Measurements from ENCODE around the gene BLVRB. TPM values are rescaled to one million over a fixed set of nuclear protein-coding genes. Genes with fewer than 3 reads are reported as not detected.

BLVRB gene
- total and polyA plus RNA-seq, 10 of the 15 experiments (the other 5 are each of a cell fraction or from before 2014, with no cell fraction given), result 6.3 to 53.3 (median 27.8) TPM

DNA sequence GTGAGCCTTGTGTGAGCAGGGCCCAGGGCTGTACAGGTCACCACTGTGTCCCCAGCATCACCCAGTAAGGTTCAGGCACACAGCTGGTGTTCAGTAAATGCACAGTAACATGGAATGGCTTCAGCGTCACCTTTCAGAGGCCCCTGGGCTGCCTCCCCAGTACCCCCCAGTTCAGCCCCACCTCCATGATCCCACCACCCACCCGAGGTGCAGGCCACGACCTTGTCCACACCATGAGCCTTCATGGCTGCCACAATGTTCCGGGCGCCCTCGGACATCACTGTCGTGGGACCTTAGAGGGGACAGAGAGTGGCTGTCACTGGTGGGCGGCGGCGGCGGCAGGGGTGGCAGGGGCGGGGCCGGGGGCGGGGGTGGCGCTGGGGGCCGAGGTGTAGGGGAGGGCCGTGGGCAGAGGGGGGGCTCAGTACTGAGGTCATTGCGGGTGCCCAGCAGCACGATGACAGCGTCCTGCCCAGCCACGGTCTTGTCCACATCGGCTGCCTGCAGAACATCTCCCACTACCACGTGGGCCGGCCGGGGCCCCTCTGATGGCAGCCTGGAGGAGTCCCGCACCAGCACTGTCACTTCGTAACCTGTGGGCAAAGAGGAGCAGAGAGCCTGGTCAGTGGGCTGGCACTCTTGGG is 7.5 kb downstream of the BLVRB start:
- no peak overlapping the region for H3K4me3 ChIP-seq
- no peak overlapping the region for H2AFZ ChIP-seq (ENCODE audit: control insufficient read depth, low read depth, low read length)
- ATAC-seq, result no peak
- no peaks in the 10 kb centered on the region for H4K20me1 ChIP-seq (ENCODE audit: control insufficient read depth, insufficient read depth)
- H3K9ac ChIP-seq (ENCODE audit: control insufficient read depth, insufficient read depth, low read length), result no peak overlapping the region
- H3K27me3 ChIP-seq (replicated peaks in 1 of 2; ENCODE audit: control insufficient read depth in 2 of 2, insufficient read depth in 2 of 2, low read length in 1 of 2), result no peaks in the 10 kb centered on the region
- in situ Hi-C loops (cut with MboI) (no loop called here), intact Hi-C loops (cut with micrococcal nuclease; ENCODE audit: unreplicated experiment) (no loop called here)
- no peak for FAIRE-seq
- no peak for DNase-seq (ENCODE audit: low read depth, low spot score)
- H3K4me2 ChIP-seq (ENCODE audit: control insufficient read depth, insufficient read depth), result no peak overlapping the region
- ChIA-PET POLR2A (interaction anchor here (2.1 kb wide), 1 partner anchor 8 kb away, joined by 10 read pairs; the partner anchor contains the start of gene BLVRB), SMC1A (ENCODE audit: uncharacterized antibody, unreplicated experiment) (no interaction called here), CTCF (interaction anchor here (2.2 kb wide), 1 partner anchor 153 kb away, joined by 7 read pairs; no protein-coding TSS in a partner anchor), RAD21 (ENCODE audit: unreplicated experiment) (interaction anchor here (1.1 kb wide), 1 partner anchor 153 kb away, joined by 3 read pairs; no protein-coding TSS in a partner anchor)
- no peaks in the 10 kb centered on the region for H3K9me3 ChIP-seq (replicated peaks; ENCODE audit: control insufficient read depth, insufficient read depth, low read length)
- H3K36me3 ChIP-seq (ENCODE audit: control insufficient read depth in 2 of 2, insufficient read depth in 2 of 2, low read length in 1 of 2), result no peaks in the 10 kb centered on the region
- no TSS peak for BruUV-seq (replicated peaks)
- H3K79me2 ChIP-seq (ENCODE audit: control insufficient read depth, insufficient read depth, low read length), result no peaks in the 10 kb centered on the region
- no peak overlapping the region for H3K27ac ChIP-seq (ENCODE audit: control insufficient read depth, insufficient read depth)
- peaks cover 14% of the 10 kb centered on the region for H3K4me1 ChIP-seq (ENCODE audit: control insufficient read depth, insufficient read depth, low read length)
- 89% methylated on average over 25 of the region's 27 CpGs for WGBS (ENCODE audit: insufficient coverage, insufficient replicate concordance, low lambda C conversion rate, missing lambda C conversion rate)
- TF ChIP-seq EZH2 (IDR thresholded peaks at IDR 0.05; ENCODE audit: borderline replicate concordance, control insufficient read depth, low read depth, low read length), result no peak
- TF ChIP-seq TCF3 (IDR thresholded peaks at IDR 0.05; ENCODE audit: borderline replicate concordance, insufficient read depth, low read depth, low read length), result no peak
- no peak for TF ChIP-seq MYC (IDR thresholded peaks at IDR 0.05; ENCODE audit: insufficient read depth, insufficient read length, insufficient replicate concordance, low read length, severe bottlenecking)
- TF ChIP-seq, protein P1, sequence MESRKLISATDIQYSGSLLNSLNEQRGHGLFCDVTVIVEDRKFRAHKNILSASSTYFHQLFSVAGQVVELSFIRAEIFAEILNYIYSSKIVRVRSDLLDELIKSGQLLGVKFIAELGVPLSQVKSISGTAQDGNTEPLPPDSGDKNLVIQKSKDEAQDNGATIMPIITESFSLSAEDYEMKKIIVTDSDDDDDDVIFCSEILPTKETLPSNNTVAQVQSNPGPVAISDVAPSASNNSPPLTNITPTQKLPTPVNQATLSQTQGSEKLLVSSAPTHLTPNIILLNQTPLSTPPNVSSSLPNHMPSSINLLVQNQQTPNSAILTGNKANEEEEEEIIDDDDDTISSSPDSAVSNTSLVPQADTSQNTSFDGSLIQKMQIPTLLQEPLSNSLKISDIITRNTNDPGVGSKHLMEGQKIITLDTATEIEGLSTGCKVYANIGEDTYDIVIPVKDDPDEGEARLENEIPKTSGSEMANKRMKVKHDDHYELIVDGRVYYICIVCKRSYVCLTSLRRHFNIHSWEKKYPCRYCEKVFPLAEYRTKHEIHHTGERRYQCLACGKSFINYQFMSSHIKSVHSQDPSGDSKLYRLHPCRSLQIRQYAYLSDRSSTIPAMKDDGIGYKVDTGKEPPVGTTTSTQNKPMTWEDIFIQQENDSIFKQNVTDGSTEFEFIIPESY (IDR thresholded peaks at IDR 0.05), result no peak
- no peak for TF ChIP-seq ETV6 (conservative IDR thresholded peaks at IDR 0.05 in 1 of 2, IDR thresholded peaks at IDR 0.05 in 1 of 2; ENCODE audit: borderline replicate concordance in 1 of 2, low read depth in 1 of 2)
- TF ChIP-seq, protein P2, sequence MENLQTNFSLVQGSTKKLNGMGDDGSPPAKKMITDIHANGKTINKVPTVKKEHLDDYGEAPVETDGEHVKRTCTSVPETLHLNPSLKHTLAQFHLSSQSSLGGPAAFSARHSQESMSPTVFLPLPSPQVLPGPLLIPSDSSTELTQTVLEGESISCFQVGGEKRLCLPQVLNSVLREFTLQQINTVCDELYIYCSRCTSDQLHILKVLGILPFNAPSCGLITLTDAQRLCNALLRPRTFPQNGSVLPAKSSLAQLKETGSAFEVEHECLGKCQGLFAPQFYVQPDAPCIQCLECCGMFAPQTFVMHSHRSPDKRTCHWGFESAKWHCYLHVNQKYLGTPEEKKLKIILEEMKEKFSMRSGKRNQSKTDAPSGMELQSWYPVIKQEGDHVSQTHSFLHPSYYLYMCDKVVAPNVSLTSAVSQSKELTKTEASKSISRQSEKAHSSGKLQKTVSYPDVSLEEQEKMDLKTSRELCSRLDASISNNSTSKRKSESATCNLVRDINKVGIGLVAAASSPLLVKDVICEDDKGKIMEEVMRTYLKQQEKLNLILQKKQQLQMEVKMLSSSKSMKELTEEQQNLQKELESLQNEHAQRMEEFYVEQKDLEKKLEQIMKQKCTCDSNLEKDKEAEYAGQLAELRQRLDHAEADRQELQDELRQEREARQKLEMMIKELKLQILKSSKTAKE (IDR thresholded peaks at IDR 0.05; ENCODE audit: low read depth, poor library complexity, severe bottlenecking), result no peak
- no peak for TF ChIP-seq LARP7 (IDR thresholded peaks at IDR 0.05)
- TF ChIP-seq BMI1 (IDR thresholded peaks at IDR 0.05; ENCODE audit: borderline replicate concordance), result no peak
- TF ChIP-seq SREBF1 (IDR thresholded peaks at IDR 0.05; ENCODE audit: low read length), result no peak
- TF ChIP-seq, protein P3, sequence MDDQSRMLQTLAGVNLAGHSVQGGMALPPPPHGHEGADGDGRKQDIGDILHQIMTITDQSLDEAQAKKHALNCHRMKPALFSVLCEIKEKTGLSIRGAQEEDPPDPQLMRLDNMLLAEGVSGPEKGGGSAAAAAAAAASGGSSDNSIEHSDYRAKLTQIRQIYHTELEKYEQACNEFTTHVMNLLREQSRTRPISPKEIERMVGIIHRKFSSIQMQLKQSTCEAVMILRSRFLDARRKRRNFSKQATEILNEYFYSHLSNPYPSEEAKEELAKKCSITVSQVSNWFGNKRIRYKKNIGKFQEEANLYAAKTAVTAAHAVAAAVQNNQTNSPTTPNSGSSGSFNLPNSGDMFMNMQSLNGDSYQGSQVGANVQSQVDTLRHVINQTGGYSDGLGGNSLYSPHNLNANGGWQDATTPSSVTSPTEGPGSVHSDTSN (IDR thresholded peaks at IDR 0.05; ENCODE audit: insufficient replicate concordance, low read depth, low read length), result no peak
- no peak for TF ChIP-seq RBBP5 (conservative IDR thresholded peaks at IDR 0.05)
- TF ChIP-seq RB1 (IDR thresholded peaks at IDR 0.05; ENCODE audit: borderline replicate concordance), result no peak
- TF ChIP-seq, protein P4, sequence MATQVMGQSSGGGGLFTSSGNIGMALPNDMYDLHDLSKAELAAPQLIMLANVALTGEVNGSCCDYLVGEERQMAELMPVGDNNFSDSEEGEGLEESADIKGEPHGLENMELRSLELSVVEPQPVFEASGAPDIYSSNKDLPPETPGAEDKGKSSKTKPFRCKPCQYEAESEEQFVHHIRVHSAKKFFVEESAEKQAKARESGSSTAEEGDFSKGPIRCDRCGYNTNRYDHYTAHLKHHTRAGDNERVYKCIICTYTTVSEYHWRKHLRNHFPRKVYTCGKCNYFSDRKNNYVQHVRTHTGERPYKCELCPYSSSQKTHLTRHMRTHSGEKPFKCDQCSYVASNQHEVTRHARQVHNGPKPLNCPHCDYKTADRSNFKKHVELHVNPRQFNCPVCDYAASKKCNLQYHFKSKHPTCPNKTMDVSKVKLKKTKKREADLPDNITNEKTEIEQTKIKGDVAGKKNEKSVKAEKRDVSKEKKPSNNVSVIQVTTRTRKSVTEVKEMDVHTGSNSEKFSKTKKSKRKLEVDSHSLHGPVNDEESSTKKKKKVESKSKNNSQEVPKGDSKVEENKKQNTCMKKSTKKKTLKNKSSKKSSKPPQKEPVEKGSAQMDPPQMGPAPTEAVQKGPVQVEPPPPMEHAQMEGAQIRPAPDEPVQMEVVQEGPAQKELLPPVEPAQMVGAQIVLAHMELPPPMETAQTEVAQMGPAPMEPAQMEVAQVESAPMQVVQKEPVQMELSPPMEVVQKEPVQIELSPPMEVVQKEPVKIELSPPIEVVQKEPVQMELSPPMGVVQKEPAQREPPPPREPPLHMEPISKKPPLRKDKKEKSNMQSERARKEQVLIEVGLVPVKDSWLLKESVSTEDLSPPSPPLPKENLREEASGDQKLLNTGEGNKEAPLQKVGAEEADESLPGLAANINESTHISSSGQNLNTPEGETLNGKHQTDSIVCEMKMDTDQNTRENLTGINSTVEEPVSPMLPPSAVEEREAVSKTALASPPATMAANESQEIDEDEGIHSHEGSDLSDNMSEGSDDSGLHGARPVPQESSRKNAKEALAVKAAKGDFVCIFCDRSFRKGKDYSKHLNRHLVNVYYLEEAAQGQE (IDR thresholded peaks at IDR 0.05; ENCODE audit: low read depth, low read length), result no peak
- TF ChIP-seq TBL1XR1 (IDR thresholded peaks at IDR 0.05; ENCODE audit: low read depth, low read length), result no peak

Data from GM12878 (cell line).